ENCODE data around the gene MVD. TPM values are rescaled to one million over a fixed set of nuclear protein-coding genes. Genes with fewer than 3 reads are reported as not detected.

Gene MVD
- polyA plus RNA-seq, 3 donors = 9.0 to 17.9 (median 12.2) TPM

- no peak for DNase-seq
- Histone ChIP-seq H3K4me3 (replicated peaks in 1 of 3; ENCODE audit: low read depth in 2 of 3, low read length in 3 of 3) (no peak overlapping the region), H3K27me3 (ENCODE audit: control insufficient read depth in 2 of 2, insufficient read depth in 2 of 2, low read length in 2 of 2) (peaks cover 21 to 59% of the 10 kb centered on the region in 2 donors), H3K9ac (ENCODE audit: insufficient read depth, low read length, poor library complexity, severe bottlenecking) (no peak overlapping the region), H3K27ac (ENCODE audit: low read depth in 1 of 2, low read length in 2 of 2) (no peak overlapping the region), H3K4me2 (replicated peaks; ENCODE audit: extremely low read depth, low read length, poor library complexity, severe bottlenecking) (no peak overlapping the region), H3K36me3 (replicated peaks in 1 of 2; ENCODE audit: control insufficient read depth in 1 of 2, insufficient read depth in 2 of 2, low read length in 2 of 2) (peaks cover 13 to 17% of the 10 kb centered on the region in 2 donors), H4K20me1 (ENCODE audit: insufficient read depth, low read length) (peaks cover 73% of the 10 kb centered on the region), H2AFZ (ENCODE audit: insufficient read depth, low read depth, low read length, poor library complexity, severe bottlenecking) (no peak overlapping the region), H3K4me1 (ENCODE audit: control insufficient read depth in 1 of 2, insufficient read depth in 2 of 2, low read length in 2 of 2) (peaks cover 15 to 22% of the 10 kb centered on the region in 2 donors), H3K9me3 (replicated peaks in 1 of 2; ENCODE audit: control insufficient read depth in 1 of 2, insufficient read depth in 1 of 2, low read length in 2 of 2) (peaks cover 0 to 5% of the 10 kb centered on the region in 2 donors), H3K79me2 (ENCODE audit: insufficient read depth, low read length) (peaks cover 2% of the 10 kb centered on the region)
- TF ChIP-seq, protein P1, sequence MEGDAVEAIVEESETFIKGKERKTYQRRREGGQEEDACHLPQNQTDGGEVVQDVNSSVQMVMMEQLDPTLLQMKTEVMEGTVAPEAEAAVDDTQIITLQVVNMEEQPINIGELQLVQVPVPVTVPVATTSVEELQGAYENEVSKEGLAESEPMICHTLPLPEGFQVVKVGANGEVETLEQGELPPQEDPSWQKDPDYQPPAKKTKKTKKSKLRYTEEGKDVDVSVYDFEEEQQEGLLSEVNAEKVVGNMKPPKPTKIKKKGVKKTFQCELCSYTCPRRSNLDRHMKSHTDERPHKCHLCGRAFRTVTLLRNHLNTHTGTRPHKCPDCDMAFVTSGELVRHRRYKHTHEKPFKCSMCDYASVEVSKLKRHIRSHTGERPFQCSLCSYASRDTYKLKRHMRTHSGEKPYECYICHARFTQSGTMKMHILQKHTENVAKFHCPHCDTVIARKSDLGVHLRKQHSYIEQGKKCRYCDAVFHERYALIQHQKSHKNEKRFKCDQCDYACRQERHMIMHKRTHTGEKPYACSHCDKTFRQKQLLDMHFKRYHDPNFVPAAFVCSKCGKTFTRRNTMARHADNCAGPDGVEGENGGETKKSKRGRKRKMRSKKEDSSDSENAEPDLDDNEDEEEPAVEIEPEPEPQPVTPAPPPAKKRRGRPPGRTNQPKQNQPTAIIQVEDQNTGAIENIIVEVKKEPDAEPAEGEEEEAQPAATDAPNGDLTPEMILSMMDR (IDR thresholded peaks at IDR 0.05) = no peak
- Mint-ChIP-seq H3K4me3 (peak overlapping the region in 1 of 2 donors; percentile 51), H3K27me3 (ENCODE audit: low read depth in 3 of 3) (peaks cover 48 to 69% (median 55%) of the 10 kb centered on the region in 3 donors), H3K4me1 (peaks cover 37% of the 10 kb centered on the region), H3K36me3 (peaks cover 15 to 20% of the 10 kb centered on the region in 2 donors), H3K9me3 (peaks cover 0 to 15% (median 8%) of the 10 kb centered on the region in 7 donors), H3K27ac (no peak overlapping the region)
- intact Hi-C loops (cut with micrococcal nuclease) = loop anchor here in 1 of 2 donors (10.0 kb wide), 1 partner anchor 45 kb away; the partner anchor contains the start of gene SNAI3
- WGBS (ENCODE audit: insufficient coverage) = 35% methylated on average over 39 of the region's 45 CpGs
Observed at GRCh38 chr16:88639231-88640038, 23.5 kb downstream of the MVD start.

GRCh38 chr16:88638323-88639230 is 24.3 kb downstream of the MVD start, which contains the start of gene IL17C:
IL17C (plus strand) TSS chr16:88638572; CDS start chr16:88638642, 70 bp downstream.
- Mint-ChIP-seq H3K4me3 (peak within 1 kb of the TSS in 1 of 2 donors; percentile 78), H3K9me3 (peaks cover 0 to 15% (median 8%) of the 10 kb centered on the region in 7 donors), H3K27ac (no peak within 1 kb of the TSS), H3K4me1 (peaks cover 38% of the 10 kb centered on the region), H3K27me3 (ENCODE audit: low read depth in 3 of 3) (peaks cover 48 to 77% (median 55%) of the 10 kb centered on the region in 3 donors), H3K36me3 (peaks cover 7 to 12% of the 10 kb centered on the region in 2 donors)
- Histone ChIP-seq H4K20me1 (ENCODE audit: insufficient read depth, low read length) (peaks cover 67% of the 10 kb centered on the region), H2AFZ (ENCODE audit: insufficient read depth, low read depth, low read length, poor library complexity, severe bottlenecking) (no peak within 1 kb of the TSS), H3K9me3 (replicated peaks in 1 of 2; ENCODE audit: control insufficient read depth in 1 of 2, insufficient read depth in 1 of 2, low read length in 2 of 2) (peaks cover 0 to 5% of the 10 kb centered on the region in 2 donors), H3K9ac (ENCODE audit: insufficient read depth, low read length, poor library complexity, severe bottlenecking) (no peak within 1 kb of the TSS), H3K36me3 (replicated peaks in 1 of 2; ENCODE audit: control insufficient read depth in 1 of 2, insufficient read depth in 2 of 2, low read length in 2 of 2) (peaks cover 5 to 8% of the 10 kb centered on the region in 2 donors), H3K4me3 (replicated peaks in 1 of 3; ENCODE audit: low read depth in 2 of 3, low read length in 3 of 3) (no peak within 1 kb of the TSS), H3K27me3 (ENCODE audit: control insufficient read depth in 2 of 2, insufficient read depth in 2 of 2, low read length in 2 of 2) (peaks cover 21 to 59% of the 10 kb centered on the region in 2 donors), H3K4me2 (replicated peaks; ENCODE audit: extremely low read depth, low read length, poor library complexity, severe bottlenecking) (no peak within 1 kb of the TSS), H3K79me2 (ENCODE audit: insufficient read depth, low read length) (no peaks in the 10 kb centered on the region), H3K4me1 (ENCODE audit: control insufficient read depth in 1 of 2, insufficient read depth in 2 of 2, low read length in 2 of 2) (peaks cover 24 to 31% of the 10 kb centered on the region in 2 donors), H3K27ac (ENCODE audit: low read depth in 1 of 2, low read length in 2 of 2) (no peak within 1 kb of the TSS)
- TF ChIP-seq, protein P1 (IDR thresholded peaks at IDR 0.05) = no peak
- no peak for DNase-seq
- intact Hi-C loops (cut with micrococcal nuclease) = loop anchor here in 1 of 2 donors (10.0 kb wide), 1 partner anchor 46 kb away; the partner anchor contains the start of gene SNAI3
- 29% methylated on average over 20 of the region's 27 CpGs for WGBS (ENCODE audit: insufficient coverage)

Measured in CD14-positive monocyte (primary cell).